ENCODE results near the gene DPH7.

Gene DPH7

DNA sequence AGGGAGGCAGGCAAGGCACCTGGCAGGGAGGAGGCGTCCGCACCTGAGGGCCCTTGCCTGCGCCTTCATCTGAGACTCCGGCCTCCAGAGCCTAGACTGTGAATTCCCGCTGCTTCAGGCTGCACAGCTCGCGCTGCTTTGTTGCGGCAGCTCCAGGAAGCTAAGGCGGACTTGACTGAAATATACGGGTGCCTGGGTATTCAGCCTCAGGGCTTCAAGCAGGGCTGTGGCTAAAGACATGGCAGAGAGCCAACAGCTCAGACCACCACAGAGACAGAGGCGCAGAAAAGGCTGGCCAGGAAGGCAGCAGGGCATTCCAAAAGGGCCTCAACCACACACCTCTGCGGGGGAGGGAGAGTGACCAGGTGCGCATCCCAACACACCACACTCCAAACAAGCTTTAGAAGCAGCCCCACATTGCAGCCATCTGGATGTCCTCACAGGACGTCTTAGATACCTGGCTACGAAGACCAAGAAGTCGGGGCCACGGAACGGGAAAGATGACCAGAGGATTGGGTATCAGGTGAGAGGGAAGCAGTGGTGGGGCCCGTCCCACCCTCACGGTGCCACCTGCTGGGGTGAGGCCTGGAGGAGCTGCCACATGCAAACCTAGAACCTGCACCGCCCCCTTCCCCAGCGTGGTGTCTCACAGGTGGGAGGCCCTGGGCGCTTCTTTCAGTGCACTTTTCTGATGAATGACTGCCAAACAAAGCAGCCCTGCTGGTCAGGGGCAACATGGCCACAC is 1.7 kb upstream of the DPH7 start:
- peaks cover 43% of the 10 kb centered on the region for H4K20me1 ChIP-seq (ENCODE audit: insufficient read depth, low read length)

DNA sequence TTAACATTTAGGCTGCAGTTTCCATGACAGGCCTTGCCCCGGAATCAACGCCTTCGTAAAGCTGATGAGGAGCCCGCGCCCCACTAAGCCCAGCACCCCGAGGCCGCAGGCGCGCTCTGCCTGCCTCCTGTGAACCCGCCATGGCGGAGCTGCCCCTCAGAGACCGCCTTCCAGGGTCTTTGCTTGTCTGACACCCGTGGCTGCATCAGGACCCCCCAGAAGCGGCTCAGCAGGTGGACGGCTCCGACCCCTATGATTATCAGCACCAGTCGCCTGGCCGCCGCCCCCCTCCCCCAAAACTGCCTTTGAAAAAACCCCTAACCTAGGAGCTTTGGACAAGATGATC is 507 bp upstream of the DPH7 start:
- TF ChIP-seq, protein P1, sequence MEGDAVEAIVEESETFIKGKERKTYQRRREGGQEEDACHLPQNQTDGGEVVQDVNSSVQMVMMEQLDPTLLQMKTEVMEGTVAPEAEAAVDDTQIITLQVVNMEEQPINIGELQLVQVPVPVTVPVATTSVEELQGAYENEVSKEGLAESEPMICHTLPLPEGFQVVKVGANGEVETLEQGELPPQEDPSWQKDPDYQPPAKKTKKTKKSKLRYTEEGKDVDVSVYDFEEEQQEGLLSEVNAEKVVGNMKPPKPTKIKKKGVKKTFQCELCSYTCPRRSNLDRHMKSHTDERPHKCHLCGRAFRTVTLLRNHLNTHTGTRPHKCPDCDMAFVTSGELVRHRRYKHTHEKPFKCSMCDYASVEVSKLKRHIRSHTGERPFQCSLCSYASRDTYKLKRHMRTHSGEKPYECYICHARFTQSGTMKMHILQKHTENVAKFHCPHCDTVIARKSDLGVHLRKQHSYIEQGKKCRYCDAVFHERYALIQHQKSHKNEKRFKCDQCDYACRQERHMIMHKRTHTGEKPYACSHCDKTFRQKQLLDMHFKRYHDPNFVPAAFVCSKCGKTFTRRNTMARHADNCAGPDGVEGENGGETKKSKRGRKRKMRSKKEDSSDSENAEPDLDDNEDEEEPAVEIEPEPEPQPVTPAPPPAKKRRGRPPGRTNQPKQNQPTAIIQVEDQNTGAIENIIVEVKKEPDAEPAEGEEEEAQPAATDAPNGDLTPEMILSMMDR (IDR thresholded peaks at IDR 0.05; ENCODE audit: borderline replicate concordance, extremely low read depth, low read length, poor library complexity, severe bottlenecking) = no peak
- TF ChIP-seq EZH2 (IDR thresholded peaks at IDR 0.05; ENCODE audit: borderline replicate concordance, low read depth, low read length, severe bottlenecking) = no peak
- Histone ChIP-seq H3K27ac (ENCODE audit: low read length) (peak overlapping the region; percentile 66), H3K36me3 (ENCODE audit: insufficient read depth, low read length) (peaks cover 60% of the 10 kb centered on the region), H3K9me3 (ENCODE audit: insufficient read depth, low read length, severe bottlenecking) (no peaks in the 10 kb centered on the region), H3K79me2 (ENCODE audit: insufficient read depth, low read length) (peaks cover 45% of the 10 kb centered on the region), H3K9ac (ENCODE audit: low read depth, low read length) (peak overlapping the region; percentile 99), H3K27me3 (ENCODE audit: insufficient read depth, low read length, poor library complexity) (no peaks in the 10 kb centered on the region), H3K4me3 (ENCODE audit: low read depth in 1 of 2, low read length in 2 of 2) (peak overlapping the region in 1 of 2 experiments; percentile 99; a peak in 2 of 4 replicates), H4K20me1 (ENCODE audit: insufficient read depth, low read length) (peaks cover 49% of the 10 kb centered on the region), H3K4me1 (ENCODE audit: insufficient read depth, low read length) (peaks cover 33% of the 10 kb centered on the region), H2AFZ (ENCODE audit: low read depth, low read length) (peak overlapping the region; percentile 76), H3K4me2 (ENCODE audit: insufficient read depth, low read length) (peak overlapping the region; percentile 93)
- ATAC-seq (ENCODE audit: insufficient read depth, low read depth) (peak; percentile 3; the same call in 2 of the 3 replicates), DNase-seq (no peak)

More for the DNA sequence above, 1.7 kb upstream of the DPH7 start:
- no peak for TF ChIP-seq EZH2 (IDR thresholded peaks at IDR 0.05; ENCODE audit: borderline replicate concordance, low read depth, low read length, severe bottlenecking)
- TF ChIP-seq, protein P1 (IDR thresholded peaks at IDR 0.05; ENCODE audit: borderline replicate concordance, extremely low read depth, low read length, poor library complexity, severe bottlenecking) = no peak
- H3K36me3 ChIP-seq (ENCODE audit: insufficient read depth, low read length) = peaks cover 55% of the 10 kb centered on the region
- no peaks in the 10 kb centered on the region for H3K9me3 ChIP-seq (ENCODE audit: insufficient read depth, low read length, severe bottlenecking)
- no peak overlapping the region for H3K4me2 ChIP-seq (ENCODE audit: insufficient read depth, low read length)
- DNase-seq (no peak), ATAC-seq (ENCODE audit: insufficient read depth, low read depth) (no peak)
- H3K27me3 ChIP-seq (ENCODE audit: insufficient read depth, low read length, poor library complexity) = no peaks in the 10 kb centered on the region
- H3K4me3 ChIP-seq (ENCODE audit: low read depth in 1 of 2, low read length in 2 of 2) = no peak overlapping the region
- H2AFZ ChIP-seq (ENCODE audit: low read depth, low read length) = no peak overlapping the region
- H3K4me1 ChIP-seq (ENCODE audit: insufficient read depth, low read length) = peaks cover 33% of the 10 kb centered on the region
- no peak overlapping the region for H3K27ac ChIP-seq (ENCODE audit: low read length)
- peaks cover 41% of the 10 kb centered on the region for H3K79me2 ChIP-seq (ENCODE audit: insufficient read depth, low read length)
- no peak overlapping the region for H3K9ac ChIP-seq (ENCODE audit: low read depth, low read length)

DNA sequence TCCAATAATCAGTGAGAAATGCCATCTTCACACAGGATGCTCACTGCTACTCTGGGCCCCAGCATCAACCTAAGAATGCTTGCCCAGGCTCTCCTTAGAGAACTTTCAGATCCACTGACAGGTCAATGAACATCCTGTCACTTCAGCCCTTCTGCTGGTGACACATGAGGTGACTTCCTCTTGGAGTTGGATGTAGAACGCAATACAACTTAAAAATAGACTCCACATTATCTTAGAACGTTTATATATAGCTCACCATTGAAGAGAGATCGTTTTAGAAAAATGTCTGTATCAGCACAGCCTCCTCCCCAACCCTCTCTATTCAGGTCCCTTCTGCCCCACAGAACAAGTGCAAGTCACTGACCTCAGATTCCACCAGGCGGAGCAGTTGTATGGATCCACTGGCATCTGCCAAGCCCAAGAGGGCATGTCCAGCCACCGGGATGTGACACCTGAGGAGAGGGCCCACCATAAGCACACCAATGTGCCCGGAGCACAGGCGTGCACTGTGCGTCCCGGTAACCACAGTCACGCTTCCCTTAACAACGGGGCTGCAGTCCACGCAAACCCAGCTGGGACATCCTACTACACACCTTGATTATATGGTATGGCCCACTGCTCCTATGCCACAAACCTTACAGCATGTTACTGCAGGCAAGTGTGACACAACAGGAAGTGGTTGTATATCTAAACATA is 2.9 kb downstream of the DPH7 start:
- Histone ChIP-seq H3K9ac (ENCODE audit: low read depth, low read length) (no peak overlapping the region), H2AFZ (ENCODE audit: low read depth, low read length) (no peak overlapping the region), H3K9me3 (ENCODE audit: insufficient read depth, low read length, severe bottlenecking) (no peaks in the 10 kb centered on the region), H3K36me3 (ENCODE audit: insufficient read depth, low read length) (peaks cover 48% of the 10 kb centered on the region), H3K27ac (ENCODE audit: low read length) (no peak overlapping the region), H3K27me3 (ENCODE audit: insufficient read depth, low read length, poor library complexity) (no peaks in the 10 kb centered on the region), H3K79me2 (ENCODE audit: insufficient read depth, low read length) (peaks cover 47% of the 10 kb centered on the region), H4K20me1 (ENCODE audit: insufficient read depth, low read length) (peaks cover 30% of the 10 kb centered on the region; the same call in 1 of the 2 replicates), H3K4me2 (ENCODE audit: insufficient read depth, low read length) (peak overlapping the region; percentile 93; the same call in 1 of the 2 replicates), H3K4me1 (ENCODE audit: insufficient read depth, low read length) (peaks cover 33% of the 10 kb centered on the region), H3K4me3 (ENCODE audit: low read depth in 1 of 2, low read length in 2 of 2) (no peak overlapping the region)
- DNase-seq (no peak), ATAC-seq (ENCODE audit: insufficient read depth, low read depth) (no peak)
- TF ChIP-seq, protein P1 (IDR thresholded peaks at IDR 0.05; ENCODE audit: borderline replicate concordance, extremely low read depth, low read length, poor library complexity, severe bottlenecking) = no peak

Data from DND-41 (cell line).